SK-N-SH treated with all-trans-retinoic acid at 6 μM for 48 hours (cell line): ENCODE data around the gene SLC37A1.
A peak's percentile ranks its signal among the peaks of the same experiment; 100 is the strongest.

Experiments
- ATAC-seq: fragments of 200-7000 bp; cut with Tn5 transposase; 3 replicates; pipeline ENCODE4 v1.9.1; 2020; ENCODE audit warnings: mild to moderate bottlenecking, moderate library complexity
- ARNTL ChIP-seq: fragments of 450-650 bp; formaldehyde crosslinking; IDR thresholded peaks from 2 replicates; pipeline ENCODE4 v1.5.0; 2020; ENCODE audit warnings: low read depth, mild to moderate bottlenecking, moderate library complexity, borderline replicate concordance
- BACH2 ChIP-seq: fragments of 250-450 bp; sonication (Bioruptor Pico); IDR thresholded peaks from 2 replicates; pipeline ENCODE4 v1.9.0; 2021; ENCODE audit warnings: mild to moderate bottlenecking, borderline replicate concordance
- CREB5 ChIP-seq: fragments of 250-450 bp; sonication (Bioruptor Pico); IDR thresholded peaks from 2 replicates; pipeline ENCODE4 v1.5.1; 2020; ENCODE audit warnings: low read depth, mild to moderate bottlenecking, moderate library complexity
- CSDC2 ChIP-seq: fragments of 250-450 bp; sonication (Bioruptor Pico); IDR thresholded peaks from 2 replicates; pipeline ENCODE4 v1.5.0; 2020; ENCODE audit warnings: mild to moderate bottlenecking, moderate library complexity
- CSRNP3 ChIP-seq: fragments of 250-450 bp; sonication (Bioruptor Pico); IDR thresholded peaks from 2 replicates; pipeline ENCODE4 v1.5.1; 2021; ENCODE audit warnings: mild to moderate bottlenecking, moderate library complexity
- ESRRG ChIP-seq: fragments of 250-450 bp; sonication (Bioruptor Pico); IDR thresholded peaks from 2 replicates; pipeline ENCODE4 v1.6.1; 2021; ENCODE audit warnings: mild to moderate bottlenecking
- GLIS3 ChIP-seq: fragments of 250-450 bp; sonication (Bioruptor Pico); IDR thresholded peaks from 2 replicates; pipeline ENCODE4 v1.5.0; 2020; ENCODE audit warnings: mild to moderate bottlenecking, moderate library complexity
- ISL1 ChIP-seq: fragments of 250-450 bp; sonication (Bioruptor Pico); IDR thresholded peaks from 2 replicates; pipeline ENCODE4 v2.1.2; 2022; ENCODE audit warnings: mild to moderate bottlenecking, moderate library complexity
- OSR1 ChIP-seq: fragments of 250-450 bp; sonication (Bioruptor Pico); IDR thresholded peaks from 2 replicates; pipeline ENCODE4 v1.8.0; 2022; ENCODE audit warnings: moderate library complexity, mild to moderate bottlenecking, inconsistent platforms
- PATZ1 ChIP-seq: fragments of 250-450 bp; sonication (Bioruptor Pico); IDR thresholded peaks from 2 replicates; pipeline ENCODE4 v1.8.0; 2020; ENCODE audit warnings: mild to moderate bottlenecking, moderate library complexity, borderline replicate concordance
- POU6F1 ChIP-seq: fragments of 250-450 bp; sonication (Bioruptor Pico); IDR thresholded peaks from 2 replicates; pipeline ENCODE4 v1.8.0; 2021; ENCODE audit warnings: low read depth, mild to moderate bottlenecking, moderate library complexity, borderline replicate concordance
- PPARA ChIP-seq: fragments of 250-450 bp; sonication (Bioruptor Pico); IDR thresholded peaks from 2 replicates; pipeline ENCODE4 v1.5.0; 2020; ENCODE audit warnings: mild to moderate bottlenecking, borderline replicate concordance
- RARB ChIP-seq: fragments of 250-450 bp; sonication (Bioruptor Pico); IDR thresholded peaks from 2 replicates; pipeline ENCODE4 v1.8.0; 2021; ENCODE audit warnings: mild to moderate bottlenecking, moderate library complexity
- TCF4 ChIP-seq: fragments of 250-450 bp; sonication (Bioruptor Pico); IDR thresholded peaks from 2 replicates; pipeline ENCODE4 v1.8.0; 2021; ENCODE audit warnings: mild to moderate bottlenecking, moderate library complexity, borderline replicate concordance
- ZC3H10 ChIP-seq: fragments of 250-450 bp; sonication (Bioruptor Pico); IDR thresholded peaks from 2 replicates; pipeline ENCODE4 v1.5.1; 2021; ENCODE audit warnings: mild to moderate bottlenecking, moderate library complexity
- ZFP3 ChIP-seq: fragments of 250-450 bp; sonication (Bioruptor Pico); IDR thresholded peaks from 2 replicates; pipeline ENCODE4 v1.5.0; 2020; ENCODE audit warnings: mild to moderate bottlenecking, moderate library complexity
- ZFP30 ChIP-seq: fragments of 450-650 bp; formaldehyde crosslinking; IDR thresholded peaks from 2 replicates; pipeline ENCODE4 v1.5.0; 2022; ENCODE audit warnings: mild to moderate bottlenecking, moderate library complexity
- ZNF565 ChIP-seq: fragments of 450-650 bp; formaldehyde crosslinking; conservative IDR thresholded peaks from 2 replicates; pipeline ENCODE4 v1.5.0; 2020; ENCODE audit warnings: low read depth, mild to moderate bottlenecking, moderate library complexity
- ZNF70 ChIP-seq: fragments of 450-650 bp; formaldehyde crosslinking; IDR thresholded peaks from 2 replicates; pipeline ENCODE4 v1.5.0; 2020; ENCODE audit warnings: mild to moderate bottlenecking, moderate library complexity
- ZNF8 ChIP-seq: fragments of 450-650 bp; formaldehyde crosslinking; IDR thresholded peaks from 2 replicates; pipeline ENCODE4 v1.5.0; 2020; ENCODE audit warnings: mild to moderate bottlenecking, moderate library complexity

SLC37A1 gene

GRCh38 chr21:42576639-42577038, 63.0 kb downstream of the SLC37A1 start:
- TF ChIP-seq ESRRG (no peak), CREB5 (CRISPR knock-in tag) (no peak), PPARA (CRISPR knock-in tag) (no peak), ZFP30 (CRISPR knock-in tag) (peak; percentile 96)
- TF ChIP-seq, all 23 proteins: peak for 1
- no peak for ATAC-seq

- no peak for ATAC-seq
- TF ChIP-seq CREB5 (CRISPR knock-in tag) (no peak), TCF4 (CRISPR knock-in tag) (no peak), ESRRG (no peak), OSR1 (no peak), BACH2 (CRISPR knock-in tag) (no peak), CSDC2 (CRISPR knock-in tag) (no peak), PATZ1 (CRISPR knock-in tag) (no peak), GLIS3 (no peak), POU6F1 (CRISPR knock-in tag) (no peak), ZC3H10 (CRISPR knock-in tag) (no peak), ZNF565 (no peak)
- TF ChIP-seq, all 23 proteins: peak for 0
Observed at GRCh38 chr21:42578034-42578433, 64.4 kb downstream of the SLC37A1 start.

- no peak for TF ChIP-seq ZFP30 (CRISPR knock-in tag)
- TF ChIP-seq ZNF565 = no peak
- TF ChIP-seq PPARA (CRISPR knock-in tag) = no peak
- no peak for TF ChIP-seq CSRNP3
- TF ChIP-seq ESRRG = no peak
- no peak for TF ChIP-seq ZFP3 (CRISPR knock-in tag)
- no peak for TF ChIP-seq ZNF8 (CRISPR knock-in tag)
- TF ChIP-seq ISL1 (CRISPR knock-in tag) = no peak
- TF ChIP-seq OSR1 = no peak
- no peak for TF ChIP-seq POU6F1 (CRISPR knock-in tag)
- no peak for TF ChIP-seq ZNF70 (CRISPR knock-in tag)
- no peak for TF ChIP-seq CREB5 (CRISPR knock-in tag)
- TF ChIP-seq TCF4 (CRISPR knock-in tag) = no peak
- no peak for TF ChIP-seq RARB
- no peak for TF ChIP-seq PATZ1 (CRISPR knock-in tag)
- no peak for TF ChIP-seq CSDC2 (CRISPR knock-in tag)
- no peak for TF ChIP-seq ARNTL (CRISPR knock-in tag)
- no peak for ATAC-seq
Observed at GRCh38 chr21:42578761-42579415, 65.2 kb downstream of the SLC37A1 start.
